Neuron (in vitro differentiated cells): Measurements from ENCODE around the gene TIAM2.
"Not testable (repeated sequence)": the region's sequence is repeated elsewhere in the genome, so short reads cannot be mapped to it uniquely, and the experiment has no call there.

ENCODE experiments used
- H2AFZ ChIP-seq: one replicate; pipeline ENCODE4 v1.6.1; 2013; ENCODE audit warnings: low read depth, mild to moderate bottlenecking, inconsistent platforms, low read length, moderate library complexity
- H3K27me3 ChIP-seq: one replicate; pipeline ENCODE4 v1.6.1; 2013; ENCODE audit warnings: low read length; ENCODE audit not compliant: insufficient read depth
- H3K36me3 ChIP-seq: one replicate; pipeline ENCODE4 v1.6.1; 2013; ENCODE audit warnings: low read length; ENCODE audit not compliant: insufficient read depth
- H3K4me1 ChIP-seq: one replicate; pipeline ENCODE4 v1.6.1; 2013; ENCODE audit warnings: low read length; ENCODE audit not compliant: insufficient read depth
- H3K4me3 ChIP-seq: 2 replicates; pipeline ENCODE4 v1.5.1; 2013; ENCODE audit warnings: mild to moderate bottlenecking, low read length, moderate library complexity
- H3K9me3 ChIP-seq: one replicate; pipeline ENCODE4 v1.6.1; 2013; ENCODE audit warnings: low read length

TIAM2 gene

GRCh38 chr6:155171109-155171746, 176.1 kb downstream of the TIAM2 start:
- H3K4me3 ChIP-seq = peak overlapping the region; percentile 21
- H2AFZ ChIP-seq = peak overlapping the region; percentile 17
- H3K4me1 ChIP-seq = peaks cover 27% of the 10 kb centered on the region
- H3K36me3 ChIP-seq = peaks cover 6% of the 10 kb centered on the region
- H3K9me3 ChIP-seq = no peaks in the 10 kb centered on the region
- no peaks in the 10 kb centered on the region for H3K27me3 ChIP-seq

GRCh38 chr6:155171747-155172449, 176.8 kb downstream of the TIAM2 start:
- Histone ChIP-seq H3K36me3 (peaks cover 4% of the 10 kb centered on the region), H3K4me1 (peaks cover 27% of the 10 kb centered on the region), H2AFZ (peak overlapping the region; percentile 17), H3K27me3 (no peaks in the 10 kb centered on the region), H3K4me3 (peak overlapping the region; percentile 21), H3K9me3 (no peaks in the 10 kb centered on the region)

GRCh38 chr6:155173488-155173887, 178.4 kb downstream of the TIAM2 start:
- Histone ChIP-seq H2AFZ (no peak overlapping the region), H3K27me3 (no peaks in the 10 kb centered on the region), H3K4me1 (peaks cover 27% of the 10 kb centered on the region), H3K9me3 (no peaks in the 10 kb centered on the region), H3K36me3 (no peaks in the 10 kb centered on the region), H3K4me3 (no peak overlapping the region)

GRCh38 chr6:155174576-155175211, 179.6 kb downstream of the TIAM2 start:
- H3K27me3 ChIP-seq = no peaks in the 10 kb centered on the region
- peaks cover 27% of the 10 kb centered on the region for H3K4me1 ChIP-seq
- H3K4me3 ChIP-seq = no peak overlapping the region
- H3K36me3 ChIP-seq = peaks cover 11% of the 10 kb centered on the region
- no peak overlapping the region for H2AFZ ChIP-seq
- H3K9me3 ChIP-seq = no peaks in the 10 kb centered on the region

GRCh38 chr6:155177363-155177961, 182.3 kb downstream of the TIAM2 start:
- H3K9me3 ChIP-seq = no peaks in the 10 kb centered on the region
- peaks cover 21% of the 10 kb centered on the region for H3K36me3 ChIP-seq
- H3K4me3 ChIP-seq = no peak overlapping the region
- peaks cover 12% of the 10 kb centered on the region for H3K4me1 ChIP-seq
- H3K27me3 ChIP-seq = peaks cover 2% of the 10 kb centered on the region
- H2AFZ ChIP-seq = no peak overlapping the region

- H3K4me3 ChIP-seq = no peak overlapping the region
- H3K4me1 ChIP-seq = peaks cover 21% of the 10 kb centered on the region
- H3K9me3 ChIP-seq = no peaks in the 10 kb centered on the region
- H3K27me3 ChIP-seq = peaks cover 2% of the 10 kb centered on the region
- H3K36me3 ChIP-seq = peaks cover 28% of the 10 kb centered on the region
- H2AFZ ChIP-seq = no peak overlapping the region
These were observed 186.4 kb downstream of the TIAM2 start for GRCh38 chr6:155181498-155181897.

- H3K27me3 ChIP-seq = peaks cover 2% of the 10 kb centered on the region
- H3K4me3 ChIP-seq = no peak overlapping the region
- H2AFZ ChIP-seq = no peak overlapping the region
- peaks cover 21% of the 10 kb centered on the region for H3K4me1 ChIP-seq
- H3K36me3 ChIP-seq = peaks cover 28% of the 10 kb centered on the region
- H3K9me3 ChIP-seq = no peaks in the 10 kb centered on the region
These were observed 187.0 kb downstream of the TIAM2 start for GRCh38 chr6:155182103-155182502.

GRCh38 chr6:155183095-155183494, 188.0 kb downstream of the TIAM2 start:
- Histone ChIP-seq H2AFZ (no peak overlapping the region), H3K9me3 (no peaks in the 10 kb centered on the region), H3K4me1 (peaks cover 21% of the 10 kb centered on the region), H3K36me3 (peaks cover 33% of the 10 kb centered on the region), H3K4me3 (no peak overlapping the region), H3K27me3 (peaks cover 2% of the 10 kb centered on the region)

- H3K27me3 ChIP-seq, H3K9me3 ChIP-seq, H2AFZ ChIP-seq, H3K4me3 ChIP-seq: not testable (repeated sequence)
- Histone ChIP-seq H3K4me1 (peaks cover 24% of the 10 kb centered on the region), H3K36me3 (peaks cover 22% of the 10 kb centered on the region)
These were observed 189.9 kb downstream of the TIAM2 start for GRCh38 chr6:155185041-155185440.

GRCh38 chr6:155185544-155185943, 190.4 kb downstream of the TIAM2 start:
- no peak overlapping the region for H2AFZ ChIP-seq
- no peaks in the 10 kb centered on the region for H3K9me3 ChIP-seq
- peaks cover 2% of the 10 kb centered on the region for H3K27me3 ChIP-seq
- H3K4me3 ChIP-seq = no peak overlapping the region
- peaks cover 24% of the 10 kb centered on the region for H3K4me1 ChIP-seq
- H3K36me3 ChIP-seq = peaks cover 22% of the 10 kb centered on the region

- no peak overlapping the region for H3K4me3 ChIP-seq
- H2AFZ ChIP-seq = no peak overlapping the region
- H3K27me3 ChIP-seq = peaks cover 2% of the 10 kb centered on the region
- peaks cover 24% of the 10 kb centered on the region for H3K4me1 ChIP-seq
- H3K36me3 ChIP-seq = peaks cover 21% of the 10 kb centered on the region
- no peaks in the 10 kb centered on the region for H3K9me3 ChIP-seq
These were observed 191.0 kb downstream of the TIAM2 start for GRCh38 chr6:155186052-155186658.

- Histone ChIP-seq H3K4me1 (peaks cover 21% of the 10 kb centered on the region), H3K27me3 (no peaks in the 10 kb centered on the region), H2AFZ (no peak overlapping the region), H3K36me3 (peaks cover 16% of the 10 kb centered on the region), H3K4me3 (no peak overlapping the region), H3K9me3 (no peaks in the 10 kb centered on the region)
These were observed 192.0 kb downstream of the TIAM2 start for GRCh38 chr6:155187106-155187505.
